Fibroblast of upper back skin (primary cell): ENCODE measurements around the gene PBLD.
A peak's percentile ranks its signal among the peaks of the same experiment; 100 is the strongest.
"Not testable (repeated sequence)": the region's sequence is repeated elsewhere in the genome, so short reads cannot be mapped to it uniquely, and the experiment has no call there.

Experiments used
- DNase-seq: peaks from one replicate; pipeline ENCODE4 v3.0.0-alpha.2; 2013

The PBLD gene

DNA sequence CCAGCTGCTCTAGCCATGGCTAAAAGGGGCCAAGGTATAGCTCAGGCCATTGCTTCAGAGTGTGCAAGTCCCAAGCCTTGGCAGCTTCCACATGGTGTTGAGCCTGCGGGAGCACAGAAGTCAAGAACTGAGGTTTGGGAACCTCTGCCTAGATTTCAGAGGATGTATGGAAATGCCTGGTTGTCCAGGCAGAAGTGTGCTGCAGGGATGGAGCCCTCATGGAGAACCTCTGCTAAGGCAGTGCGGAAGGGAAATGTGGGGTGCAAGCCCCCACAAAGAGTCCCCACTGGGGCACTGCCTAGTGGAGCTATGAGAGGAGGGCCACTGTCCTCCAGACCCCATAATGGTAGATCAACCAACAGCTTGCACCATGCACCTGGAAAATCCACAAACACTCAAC lies 54.9 kb downstream of the PBLD start:
- DNase-seq = not testable (repeated sequence)

DNA sequence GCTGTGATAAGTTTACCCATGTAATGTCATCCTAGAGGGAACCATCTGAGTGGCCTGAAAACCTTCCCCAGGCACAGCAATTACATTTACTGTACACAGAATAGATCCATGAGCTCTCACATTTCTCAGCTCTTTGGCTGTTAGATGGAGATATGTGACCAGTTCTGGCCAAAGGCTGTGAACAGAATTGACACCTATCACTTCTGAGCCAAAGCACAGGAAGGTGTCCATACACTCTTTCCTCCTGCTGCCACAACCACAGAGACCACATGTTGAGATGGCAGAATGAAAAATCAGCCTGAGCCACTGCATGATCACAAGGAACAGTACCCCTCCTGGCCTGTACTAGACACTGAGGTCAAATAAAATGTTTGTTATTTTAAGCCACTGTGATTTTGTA lies 56.5 kb downstream of the PBLD start:
- no peak for DNase-seq

DNA sequence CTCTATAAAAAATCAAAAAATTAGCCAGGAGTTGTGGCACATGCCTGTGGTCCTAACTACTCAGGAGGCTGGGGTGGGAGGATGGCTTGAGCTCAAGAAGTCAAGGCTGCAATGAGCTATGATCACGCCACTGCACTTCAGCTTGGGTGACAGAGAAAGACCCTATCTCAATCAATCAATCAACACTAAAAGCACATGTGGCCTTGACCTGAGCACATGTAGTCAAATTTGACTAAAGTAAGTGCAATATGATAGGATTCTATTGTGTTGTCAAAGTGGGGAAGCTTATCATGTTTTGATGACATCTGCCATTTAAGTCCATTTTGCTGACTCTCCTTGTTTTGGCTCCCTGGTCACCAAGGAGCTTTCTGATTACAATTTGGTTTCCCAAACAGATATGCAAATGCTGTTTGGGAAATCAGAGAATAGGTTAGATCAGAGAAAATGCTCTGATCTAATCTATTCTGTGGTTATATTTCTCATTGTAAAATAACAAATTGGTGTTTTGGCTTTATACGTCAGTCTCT lies 57.1 kb downstream of the PBLD start:
- no peak for DNase-seq

DNA sequence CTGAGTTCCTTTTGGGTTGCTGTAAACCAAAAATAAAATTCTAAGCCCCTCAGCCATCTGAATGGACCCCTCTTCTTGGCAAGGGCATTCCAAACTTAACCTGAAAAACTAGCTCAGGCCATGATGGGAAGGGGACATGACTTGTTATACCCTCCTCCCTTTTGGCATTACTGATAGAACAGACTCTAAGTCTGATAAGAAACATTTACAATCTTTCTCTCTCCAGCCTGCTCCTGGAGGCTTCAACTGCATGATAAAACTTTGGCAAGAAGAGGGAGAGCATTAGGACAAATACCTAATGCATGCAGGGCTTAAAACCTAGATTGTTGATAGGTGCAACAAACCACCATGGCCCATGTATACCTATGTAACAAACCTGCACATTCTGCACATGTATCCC lies 59.9 kb downstream of the PBLD start:
- DNase-seq = no peak

DNA sequence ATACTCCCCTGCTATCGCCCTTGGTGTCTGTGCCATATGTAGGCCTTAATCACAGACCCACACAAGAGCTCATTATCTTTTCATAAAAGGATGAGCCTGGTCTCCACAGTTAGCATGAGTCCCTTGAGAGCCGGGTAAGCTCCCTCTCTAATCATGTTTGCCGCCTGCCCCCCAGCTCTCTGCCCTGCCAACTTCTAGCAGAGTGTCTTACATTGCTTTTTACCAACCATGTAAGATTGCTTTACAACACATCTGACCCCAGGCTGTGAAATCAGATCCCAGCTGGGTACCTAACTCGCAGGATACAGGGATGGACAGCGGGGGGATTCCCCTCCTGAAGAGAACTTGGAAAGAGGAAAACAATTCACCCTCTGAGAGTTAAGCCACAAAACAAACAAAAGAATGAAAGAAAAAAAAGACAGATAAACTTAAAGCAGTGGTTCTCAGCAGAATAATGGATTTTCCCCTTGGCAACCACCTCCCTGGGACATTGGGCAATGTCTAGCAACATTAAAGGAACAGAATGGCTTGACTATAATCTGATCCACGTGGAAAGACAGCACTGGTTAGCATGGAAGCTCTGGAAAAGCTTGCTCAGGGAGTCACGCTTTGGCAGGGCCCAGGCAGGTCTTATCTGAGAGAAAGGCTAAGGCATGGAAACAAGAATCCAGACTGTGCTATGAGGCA lies 61.4 kb downstream of the PBLD start:
- no peak for DNase-seq

DNA sequence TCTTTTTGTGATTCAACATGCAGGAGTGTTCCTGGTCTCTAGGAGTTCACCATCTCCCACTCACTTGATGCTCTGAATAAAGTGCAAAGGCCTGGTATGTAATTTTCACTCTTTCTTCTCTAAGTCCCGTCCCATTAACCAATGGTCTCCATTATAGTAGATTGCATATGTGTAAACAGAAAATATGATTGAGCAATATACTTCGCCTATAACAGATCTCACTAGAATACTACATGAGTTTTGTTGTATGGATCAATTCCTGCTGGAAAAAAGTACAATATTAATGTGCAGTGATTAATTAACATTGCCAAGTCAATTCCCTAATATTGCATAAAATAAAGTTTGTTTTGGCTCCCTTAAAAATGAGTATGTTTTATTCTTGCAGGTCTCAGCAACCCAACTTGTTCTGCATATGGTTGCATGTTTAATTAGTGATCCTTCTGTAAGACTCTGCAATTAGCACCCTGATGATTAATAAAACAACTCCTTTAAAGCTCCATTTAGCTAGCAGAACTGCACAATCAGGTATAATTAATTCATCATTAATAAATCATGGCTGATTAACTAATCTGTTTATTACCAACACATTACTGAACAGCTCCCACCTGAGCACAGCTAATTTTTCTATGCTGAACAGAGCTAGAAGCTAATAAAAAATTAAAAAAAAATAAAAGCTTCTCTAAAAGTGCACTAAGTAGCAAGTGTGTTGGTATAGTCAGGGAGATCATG lies 63.0 kb downstream of the PBLD start:
- no peak for DNase-seq

DNA sequence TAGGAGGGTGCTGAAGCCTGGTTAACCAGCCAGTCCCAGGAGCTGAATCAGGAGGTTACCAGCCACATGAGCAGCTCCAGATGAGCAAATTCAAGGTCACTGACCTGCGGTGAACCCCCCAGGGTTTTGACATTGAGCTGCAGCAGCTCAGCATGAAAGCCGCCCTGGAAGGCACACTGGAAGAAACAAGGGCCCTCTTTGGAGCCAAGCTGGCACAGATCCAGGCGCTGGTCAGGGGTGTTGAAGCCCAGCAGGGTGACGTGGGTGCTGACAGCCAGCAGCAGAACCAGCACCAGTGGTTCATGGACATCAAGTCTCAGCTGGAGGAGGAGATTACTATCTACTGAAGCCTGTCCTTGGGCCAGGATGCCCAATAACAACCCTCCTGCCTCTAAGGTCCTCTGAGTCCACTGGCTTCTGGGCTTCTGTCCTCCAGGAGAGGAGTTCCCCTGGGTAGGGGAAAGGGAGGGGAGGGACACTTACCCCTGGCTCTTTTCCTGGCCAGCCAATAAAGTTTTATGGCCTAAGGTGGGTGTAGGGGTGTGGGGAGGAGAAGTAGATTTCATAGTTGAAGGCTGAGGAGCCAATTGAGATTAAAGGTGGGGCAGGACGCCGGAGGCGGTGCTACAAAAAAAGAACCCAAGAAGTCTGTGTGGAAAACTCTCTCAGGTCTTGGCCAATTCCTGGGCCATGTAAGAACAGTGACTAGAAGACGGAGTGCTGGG lies 71.4 kb downstream of the PBLD start:
- no peak for DNase-seq

DNA sequence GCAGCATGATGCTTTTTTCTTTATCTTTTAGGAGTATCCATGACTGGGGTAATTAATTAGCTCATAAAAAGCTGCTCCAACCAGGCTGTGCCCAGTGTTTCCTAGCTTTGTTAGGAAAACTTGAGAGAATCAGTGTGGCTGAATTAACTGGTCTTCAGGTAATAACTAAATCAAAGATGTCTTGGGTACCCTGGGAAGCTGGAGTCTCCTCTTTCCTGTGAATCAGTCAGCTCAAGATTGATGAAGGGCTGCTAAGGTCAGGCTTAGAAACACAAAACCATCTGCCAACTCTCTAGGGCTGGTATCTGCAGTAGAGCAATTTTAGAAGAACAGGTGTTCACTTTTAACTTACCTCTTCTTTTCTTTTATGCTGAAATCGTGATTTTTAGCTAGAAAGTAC lies 79.4 kb downstream of the PBLD start:
- DNase-seq = no peak

DNA sequence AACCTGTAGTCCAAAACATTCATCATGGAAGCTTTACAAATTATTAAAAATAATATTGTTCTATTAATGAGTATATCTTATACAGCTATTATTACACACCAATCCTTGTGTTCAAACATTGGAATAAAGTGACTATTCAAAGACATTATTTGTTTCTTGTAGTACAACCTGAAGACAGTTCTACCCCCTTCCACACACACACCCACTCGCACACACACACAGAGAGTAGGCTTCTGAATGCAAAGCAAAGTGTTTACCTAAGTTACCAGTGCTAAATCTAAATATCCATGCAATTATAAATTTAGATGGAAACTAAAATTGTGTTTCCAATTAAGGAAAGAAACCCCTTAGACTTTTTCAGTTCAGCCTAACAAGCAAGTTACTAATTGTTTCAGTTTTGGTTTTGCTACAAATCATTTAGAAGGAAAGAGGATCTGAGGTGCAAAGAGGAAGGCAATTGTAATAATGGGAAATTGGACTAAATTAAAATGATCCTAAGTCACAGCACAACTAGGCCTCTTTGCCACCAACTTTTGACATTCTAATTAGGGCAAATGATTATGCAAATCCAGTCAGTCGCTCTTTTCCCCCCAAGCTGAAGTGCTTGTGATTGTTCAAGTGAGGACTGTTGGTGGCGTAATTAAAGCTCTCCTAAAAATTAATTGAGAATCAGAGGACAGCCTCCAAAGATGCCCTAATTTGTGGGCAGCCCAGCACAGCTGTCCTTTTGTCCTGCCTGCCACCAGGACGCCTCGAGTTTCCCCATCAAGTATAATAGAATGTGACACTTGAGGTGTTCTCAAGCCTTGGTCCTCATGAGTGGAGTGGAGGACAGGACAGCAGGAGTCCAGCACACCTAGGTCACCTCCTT lies 80.9 kb downstream of the PBLD start:
- DNase-seq = no peak

DNA sequence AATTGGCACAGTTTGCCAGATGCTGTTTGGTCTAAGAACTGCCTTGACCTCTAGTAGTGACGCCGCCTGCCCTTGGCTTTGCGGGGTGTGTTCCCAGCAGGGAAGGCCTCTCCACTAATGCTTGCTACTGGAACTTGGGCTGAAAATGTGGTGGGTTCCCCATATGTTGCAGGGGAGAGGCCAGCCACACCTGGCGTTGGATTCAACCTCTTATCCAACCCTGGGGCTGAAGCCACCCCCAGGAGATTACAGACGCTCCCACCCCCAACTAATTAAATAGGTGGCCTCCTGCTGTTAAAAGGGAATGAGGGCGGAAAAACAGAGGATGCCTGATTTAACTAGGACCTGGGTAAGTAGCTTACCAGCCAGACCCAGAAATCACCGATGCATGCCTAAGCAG lies 81.6 kb downstream of the PBLD start:
- DNase-seq = no peak

DNA sequence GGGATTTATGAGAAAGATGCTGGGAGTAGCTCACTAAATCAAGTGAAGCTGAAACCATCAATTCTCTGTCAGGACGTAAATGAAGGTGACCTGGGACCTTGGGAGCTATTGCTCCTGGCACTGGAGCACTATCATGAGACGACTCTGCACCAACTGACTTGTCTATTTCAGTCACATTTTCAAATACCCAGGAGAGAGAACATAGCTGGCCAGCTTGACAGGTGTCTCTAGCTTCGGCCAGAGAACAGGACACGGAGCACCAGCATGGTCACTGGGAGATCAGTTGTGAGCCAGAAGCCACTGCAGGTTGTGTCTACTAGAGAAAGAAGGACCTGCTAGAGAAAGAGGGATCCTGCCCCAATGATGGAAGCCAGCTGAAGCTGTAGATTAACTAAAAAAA lies 83.4 kb downstream of the PBLD start:
- DNase-seq = no peak

DNA sequence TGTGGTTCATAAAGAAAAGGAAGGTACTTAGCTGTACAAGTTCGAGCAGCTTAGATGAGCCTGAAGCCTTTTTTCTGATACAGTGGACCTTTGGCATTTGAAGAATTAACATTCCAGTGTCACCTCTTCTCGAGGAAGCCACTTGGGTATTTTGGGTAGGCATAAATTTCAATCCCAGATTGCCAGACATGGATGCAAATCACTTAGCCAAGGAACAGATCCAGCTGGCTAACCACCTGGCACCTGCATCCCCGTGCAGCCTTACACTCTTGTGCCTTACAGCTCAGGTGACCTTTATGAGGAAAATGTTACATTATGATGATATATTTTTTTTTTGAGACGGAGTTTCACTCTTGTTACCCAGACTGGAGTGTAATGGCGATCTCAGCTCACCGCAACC lies 84.8 kb downstream of the PBLD start:
- no peak for DNase-seq

DNA sequence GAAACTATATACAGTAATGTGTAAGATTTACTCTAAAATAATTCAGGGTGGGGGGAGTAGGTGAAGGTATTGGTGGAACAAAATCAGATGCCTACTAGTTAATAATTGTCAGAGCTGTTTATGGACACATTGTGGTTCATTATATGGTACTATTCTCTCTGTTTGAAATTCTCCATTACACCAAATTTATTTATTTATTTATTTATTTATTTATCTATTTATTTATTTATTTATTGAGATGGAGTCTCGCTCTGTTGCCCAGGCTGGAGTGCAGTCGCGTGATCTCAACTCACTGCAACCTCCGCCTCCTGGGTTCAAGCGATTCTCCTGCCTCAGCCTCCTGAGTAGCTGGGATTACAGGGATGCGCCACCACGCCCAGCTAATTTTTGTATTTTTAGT lies 86.3 kb downstream of the PBLD start:
- DNase-seq = not testable (repeated sequence)

DNA sequence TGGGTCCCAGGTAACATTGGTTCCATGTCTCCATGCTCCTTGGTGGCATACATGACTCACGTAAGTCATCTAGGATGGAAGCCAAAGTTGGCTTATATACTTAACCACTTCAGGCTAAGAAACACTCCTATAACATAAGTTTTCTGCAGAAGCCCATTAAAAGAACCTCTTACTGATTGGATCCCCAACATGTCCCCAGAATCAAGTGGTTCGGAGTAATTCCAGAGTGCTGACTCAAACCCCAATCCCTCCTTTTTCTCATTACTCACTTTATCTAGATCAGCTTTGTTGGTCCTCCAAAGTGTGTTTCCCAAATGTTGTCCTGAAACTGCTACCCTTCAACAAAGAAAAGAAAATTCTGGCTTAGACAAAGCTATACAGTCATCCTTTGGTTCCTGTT lies 90.7 kb downstream of the PBLD start:
- DNase-seq = peak; percentile 31

DNA sequence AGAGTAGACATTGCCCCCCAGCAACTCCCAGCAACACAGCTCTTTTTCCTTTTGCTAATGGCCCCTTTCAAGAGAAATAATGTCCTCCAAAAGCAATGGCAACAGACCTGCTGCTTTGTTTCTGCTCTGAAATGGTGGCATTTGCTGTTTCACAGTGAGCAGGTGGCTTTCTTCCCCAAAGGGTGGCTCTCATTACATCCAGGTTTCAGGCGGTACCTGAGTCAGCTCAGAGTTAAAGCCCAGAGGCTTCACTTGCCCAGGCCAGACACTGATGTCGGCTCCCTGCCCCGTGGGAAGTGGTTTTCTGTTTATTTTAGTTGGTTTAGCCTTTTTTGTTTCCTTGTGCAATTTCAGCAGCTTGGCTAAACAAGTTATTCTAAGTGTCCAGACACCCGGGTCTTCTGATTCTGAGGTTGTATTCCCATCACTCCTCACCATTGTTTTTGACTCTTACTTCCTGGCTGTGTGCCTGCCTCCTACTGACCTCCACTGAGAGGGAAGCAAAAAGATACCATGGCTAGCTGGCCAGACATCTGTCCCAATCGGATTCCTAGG lies 93.1 kb downstream of the PBLD start:
- no peak for DNase-seq

DNA sequence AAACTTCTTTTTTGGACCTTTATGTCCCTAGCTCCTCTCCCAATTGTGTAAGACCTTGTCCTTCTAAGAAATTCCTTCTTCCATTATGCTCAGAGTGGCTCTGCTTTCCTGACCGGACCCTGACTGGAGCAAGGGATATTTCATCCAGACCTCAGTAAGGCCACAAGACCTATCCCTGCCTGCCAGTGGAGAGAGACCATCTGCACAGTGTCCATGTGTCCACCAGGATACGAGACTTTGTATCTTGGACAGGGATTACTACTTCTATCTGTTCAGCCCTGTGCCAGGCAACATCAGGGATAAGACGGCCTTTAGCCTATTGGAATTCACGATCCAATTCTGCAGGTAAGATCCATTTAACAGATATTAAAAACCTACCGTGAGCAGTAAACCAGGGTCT lies 93.7 kb downstream of the PBLD start:
- DNase-seq = no peak

DNA sequence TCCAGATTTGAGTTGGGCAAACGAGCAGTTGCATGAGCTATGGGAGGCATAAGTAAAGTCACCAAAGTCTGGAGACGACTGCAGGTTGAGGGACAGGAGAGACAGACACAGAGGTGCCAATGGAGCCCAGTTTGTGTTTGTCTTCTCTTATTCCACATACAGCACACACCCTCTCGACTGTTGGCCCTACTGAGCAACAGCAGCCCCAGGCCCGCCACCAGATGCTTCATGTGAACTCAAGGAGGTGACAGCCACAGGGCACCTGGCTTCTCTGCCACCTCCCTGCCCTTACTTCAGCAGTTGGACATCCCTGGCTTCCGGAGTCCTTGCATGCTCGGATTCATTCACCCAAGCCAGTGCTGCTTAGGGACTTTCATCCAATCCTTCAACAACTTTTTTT lies 94.4 kb downstream of the PBLD start:
- no peak for DNase-seq

DNA sequence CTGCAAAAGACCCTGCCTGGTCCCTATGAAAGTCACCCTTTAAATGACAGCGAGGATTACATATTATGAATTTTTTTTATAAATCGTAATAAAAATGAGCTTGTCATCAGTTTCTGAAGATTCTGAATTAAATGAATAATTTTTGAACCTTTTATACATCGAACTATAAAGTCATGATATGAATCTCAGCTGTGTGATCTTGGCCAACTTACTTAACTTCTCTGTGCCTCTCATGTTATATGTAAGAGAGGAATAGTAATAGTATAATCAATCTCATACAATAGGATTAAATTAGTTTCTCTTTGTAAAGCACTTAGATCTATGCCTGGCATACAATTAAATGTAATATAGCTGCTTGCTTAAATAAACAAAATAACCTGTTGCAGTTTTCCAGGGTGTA lies 95.6 kb downstream of the PBLD start:
- no peak for DNase-seq

DNA sequence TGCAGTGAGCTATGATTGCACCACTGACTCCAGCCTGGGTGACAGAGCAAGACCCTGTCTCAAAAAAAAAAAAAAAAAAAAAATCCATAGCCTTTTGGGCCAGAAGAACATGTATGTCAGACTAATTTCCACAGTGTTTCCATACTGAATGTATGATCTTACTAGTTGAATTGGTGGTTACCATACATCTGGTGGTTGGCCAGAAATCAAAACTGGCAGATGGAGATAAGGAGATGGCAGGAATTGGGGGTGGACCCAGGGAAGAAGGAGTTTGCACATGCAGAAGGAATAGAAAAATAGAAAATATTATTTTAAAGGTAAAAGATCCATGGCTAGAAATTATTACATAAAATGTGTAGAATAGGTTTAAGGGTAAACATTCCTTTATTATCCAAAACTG lies 97.1 kb downstream of the PBLD start:
- DNase-seq = no peak

DNA sequence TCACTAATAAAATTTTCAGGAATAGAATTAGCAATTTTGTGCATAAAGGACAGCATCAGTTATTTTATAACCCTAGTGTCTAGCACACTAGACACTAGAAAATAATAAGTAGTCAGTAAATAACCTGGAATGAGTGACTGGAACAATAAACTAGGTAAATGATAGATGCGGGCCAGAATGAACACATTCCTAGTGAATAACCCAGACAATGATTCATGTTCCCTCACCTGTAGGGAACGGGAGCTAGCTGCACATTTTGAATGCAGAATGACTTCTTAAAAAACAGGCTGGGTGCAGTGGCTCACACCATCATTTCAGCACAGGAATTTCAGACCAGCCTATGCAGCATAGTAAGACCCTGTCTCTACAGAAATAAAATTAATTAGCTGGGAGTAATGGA lies 97.6 kb downstream of the PBLD start:
- no peak for DNase-seq

DNA sequence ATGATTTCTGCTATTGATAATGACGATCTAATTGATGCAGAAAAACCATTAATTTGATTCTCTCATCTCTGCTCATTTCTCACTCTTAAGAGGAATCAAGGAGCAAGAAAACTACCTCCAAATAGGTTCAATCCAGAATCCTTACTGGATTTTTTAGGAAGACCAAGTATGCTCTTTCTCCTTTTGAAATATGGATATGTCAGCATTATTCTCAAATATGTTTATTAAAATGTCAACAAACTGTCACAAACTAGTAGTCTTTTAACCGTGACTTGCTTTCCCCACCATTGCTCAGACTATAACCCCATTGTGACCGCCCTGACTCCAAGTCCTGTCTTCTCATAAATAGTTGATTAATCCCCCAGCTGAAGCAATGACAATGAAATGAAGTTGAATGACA lies 99.7 kb downstream of the PBLD start:
- no peak for DNase-seq
